KBM-7 (cell line): ENCODE measurements around the gene LASP1.

ENCODE experiments used
- DNase-seq: peaks from one replicate; pipeline ENCODE4 v3.0.0-alpha.2; 2015
- in situ Hi-C: fragments of 300-500 bp; cut with MboI; formaldehyde crosslinking; loops from 2 replicates; pipeline ENCODE4 v1.14.3; 2020; ENCODE audit warnings: low sequenced_read_pairs, low pct_unique_long_range_greater_than_20kb, mixed read lengths

LASP1 gene

DNA sequence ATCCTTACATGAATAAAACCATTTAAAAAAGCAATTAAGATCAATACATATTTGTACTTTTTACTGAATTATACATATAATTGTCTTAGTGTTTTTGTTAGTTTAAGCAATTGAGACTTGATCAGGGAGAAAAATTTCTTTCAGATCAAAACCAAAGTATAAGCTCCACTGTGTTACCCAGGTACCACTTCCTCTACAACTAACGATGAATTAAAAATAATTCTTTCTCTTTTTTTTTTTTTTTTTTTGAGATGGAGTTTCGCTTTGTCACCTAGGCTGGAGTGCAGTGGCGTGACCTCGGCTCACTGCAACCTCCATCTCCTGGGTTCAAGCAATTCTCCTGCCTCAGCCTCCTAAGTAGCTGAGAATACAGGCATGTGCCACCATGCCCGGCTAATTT lies 90.5 kb downstream of the LASP1 start:
- DNase-seq, result no peak
- in situ Hi-C loops, result no loop called here

DNA sequence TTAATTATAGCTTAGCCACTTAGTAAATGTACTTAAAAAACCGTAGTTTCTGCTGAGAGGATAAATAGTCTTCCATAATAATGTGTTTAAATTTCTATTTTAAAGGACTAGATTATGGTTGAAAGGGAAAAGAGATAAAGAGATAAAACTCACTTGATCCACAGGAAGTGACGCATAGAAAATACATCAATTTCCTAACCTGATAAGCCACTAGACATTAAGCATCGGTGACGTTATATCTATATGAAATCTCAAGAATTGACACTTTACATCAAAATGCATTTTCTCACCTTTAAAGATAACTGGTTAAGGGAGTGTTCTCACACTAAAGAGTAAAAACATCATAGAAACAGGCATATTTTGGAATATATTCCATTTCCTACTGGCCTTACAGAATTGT lies 91.6 kb downstream of the LASP1 start:
- in situ Hi-C loops, result no loop called here
- DNase-seq, result no peak

DNA sequence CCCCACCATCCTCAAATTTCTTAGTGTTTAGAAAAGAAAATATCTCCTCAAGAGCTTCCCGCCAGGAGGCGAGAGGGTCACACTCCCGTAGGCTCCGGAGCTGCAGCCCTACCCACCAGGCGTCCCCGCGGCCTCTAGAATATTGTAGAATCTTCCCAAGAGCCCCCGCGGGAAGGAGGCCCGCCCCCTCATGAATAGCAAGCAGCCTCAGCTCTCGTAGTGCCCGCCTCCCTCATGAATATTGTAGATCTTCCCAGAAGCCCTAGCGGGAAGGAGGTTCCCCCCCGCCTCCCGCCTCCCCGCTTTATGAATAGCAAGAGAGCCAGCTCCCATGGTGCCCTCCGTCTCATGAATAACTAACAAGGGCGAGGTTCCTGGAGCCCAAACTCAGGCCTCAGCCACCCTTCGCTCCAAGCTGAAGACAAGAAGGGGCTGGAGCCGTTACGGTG lies 97.5 kb downstream of the LASP1 start, which contains the start of gene FBXO47:
Gene FBXO47 (minus strand): TSS at position 114 of the 449 bp plus-strand sequence. CDS start 4,378 bp downstream, outside the sequence.
- no peak for DNase-seq
- in situ Hi-C loops, result no loop called here

DNA sequence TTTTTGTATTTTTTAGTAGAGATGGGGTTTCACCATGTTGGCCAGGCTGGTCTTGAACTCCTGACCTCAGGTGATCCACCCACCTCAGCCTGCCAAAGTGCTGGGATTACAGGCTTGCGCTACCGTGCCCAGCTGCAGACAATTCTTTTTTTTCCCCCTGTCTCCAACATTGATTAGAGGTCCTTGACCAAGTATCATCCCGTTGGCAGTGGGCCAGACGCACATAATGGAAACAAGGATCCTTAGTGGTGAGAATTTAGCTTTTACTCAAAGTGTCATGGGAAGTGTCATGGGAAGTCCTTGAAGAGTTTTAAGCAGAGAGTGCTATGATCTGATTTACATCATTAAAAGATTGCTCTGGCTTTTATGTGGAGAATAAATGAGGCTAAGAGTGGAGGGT lies 99.4 kb downstream of the LASP1 start:
- no peak for DNase-seq
- in situ Hi-C loops, result no loop called here

DNA sequence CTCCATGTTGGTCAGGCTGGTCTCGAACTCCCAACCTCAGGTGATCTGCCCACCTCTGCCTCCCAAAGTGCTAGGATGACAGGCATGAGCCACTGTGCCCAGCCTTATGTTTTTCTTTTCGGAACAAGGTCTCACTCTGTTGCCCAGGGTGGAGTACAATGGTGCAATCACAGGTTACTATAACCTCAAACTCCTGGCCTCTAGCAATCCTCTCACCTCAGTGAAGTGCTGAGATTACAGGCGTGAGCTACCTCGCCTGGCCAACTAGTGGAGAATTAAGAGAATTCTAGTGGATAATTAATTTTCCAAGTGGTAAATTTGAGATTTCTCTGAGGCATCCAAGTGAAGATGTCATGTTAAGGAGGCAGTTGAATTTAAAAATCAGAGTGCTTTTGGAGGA lies 100.3 kb downstream of the LASP1 start:
- DNase-seq, result no peak
- in situ Hi-C loops, result no loop called here

DNA sequence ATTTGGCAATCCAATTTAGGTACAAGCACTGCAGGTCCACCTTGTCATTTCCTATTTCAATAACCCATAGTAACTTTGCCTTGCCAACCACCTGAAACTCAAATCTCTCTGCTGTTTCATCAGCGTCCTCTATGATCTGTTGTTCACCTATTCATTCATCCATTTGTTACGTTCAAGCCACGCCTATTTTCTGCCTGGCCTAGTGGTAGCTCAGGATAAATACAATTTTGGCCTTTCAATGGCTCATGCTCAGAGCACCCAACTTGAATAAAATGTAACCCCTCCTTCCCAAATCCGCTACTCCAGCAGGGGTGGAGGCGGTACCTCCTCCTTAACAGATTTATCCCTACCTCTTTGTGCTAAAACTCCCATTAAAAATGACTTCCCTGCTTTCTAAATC lies 100.9 kb downstream of the LASP1 start:
- in situ Hi-C loops, result no loop called here
- no peak for DNase-seq
